Fibroblast of skin of left biceps (primary cell): ENCODE results near the gene ANKRD34B.
"Not testable (repeated sequence)": the region's sequence is repeated elsewhere in the genome, so short reads cannot be mapped to it uniquely, and the experiment has no call there.

ENCODE experiments used
- DNase-seq, 2 experiments: peaks; one replicate each; pipeline ENCODE4 v3.0.0-alpha.2; 2013; ENCODE audit warnings: low read depth in 2 of 2

ANKRD34B gene

GRCh38 chr5:80569961-80570786, at the start of gene ANKRD34B:
Gene ANKRD34B, minus strand, starts transcription at chr5:80570280. Its CDS starts 10,261 bp downstream, at chr5:80560019.
- no peak for DNase-seq

GRCh38 chr5:80619086-80619485, 49.0 kb upstream of the ANKRD34B start:
- no peak for DNase-seq

DNA sequence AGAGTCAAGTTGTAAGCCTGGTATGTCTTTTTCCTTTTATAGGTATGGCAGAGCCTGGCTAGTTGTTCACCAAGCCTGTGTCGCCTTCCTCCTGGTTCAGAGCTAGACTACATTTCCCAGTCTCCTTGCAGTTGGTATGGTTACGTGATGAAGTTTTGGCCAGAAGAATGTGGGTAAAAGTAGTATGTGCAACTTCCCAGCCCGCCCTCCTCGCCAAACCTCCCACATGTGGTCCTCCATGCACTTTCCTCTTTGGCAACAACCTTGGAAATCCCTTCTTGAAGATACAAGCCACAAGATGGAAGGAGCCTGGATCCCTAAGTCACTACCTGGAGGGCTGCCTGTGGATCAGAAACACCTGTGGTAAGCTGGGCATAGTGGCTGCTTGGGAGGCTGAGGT, 48.4 kb upstream of the ANKRD34B start:
- no peak for DNase-seq

DNA sequence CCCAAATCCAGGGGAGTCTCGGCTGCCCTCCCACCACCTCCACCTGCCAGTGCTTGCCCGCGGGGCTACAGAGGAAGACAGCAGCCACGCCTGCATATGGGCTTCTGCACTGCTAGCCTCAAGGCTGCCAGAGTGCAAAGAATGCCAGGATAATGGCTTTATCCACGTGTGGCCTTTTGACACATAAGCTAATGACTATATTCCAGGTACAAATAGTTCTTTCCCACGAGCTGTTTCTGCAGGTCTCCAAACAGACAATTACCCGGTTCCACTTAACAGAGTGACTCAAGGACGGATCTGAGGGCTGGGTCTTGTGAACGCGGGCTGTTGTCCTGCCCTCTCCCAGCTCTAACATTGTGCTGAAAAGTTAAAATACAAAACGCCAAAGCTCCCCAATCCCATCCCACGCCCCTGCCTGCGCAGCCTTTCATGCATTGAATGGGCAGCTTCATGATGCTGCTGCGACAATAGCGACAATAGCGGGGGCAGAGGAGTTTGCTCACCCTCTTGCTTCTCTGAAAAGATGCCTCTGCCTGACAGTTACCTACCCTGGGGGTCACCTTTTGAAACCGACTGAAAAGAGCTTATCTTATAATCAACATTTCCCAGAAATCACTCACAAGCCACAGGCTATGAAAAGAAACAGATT, 45.3 kb upstream of the ANKRD34B start:
- no peak for DNase-seq

- DNase-seq: no peak
Measured at GRCh38 chr5:80609692-80610091, 39.6 kb upstream of the ANKRD34B start.

DNA sequence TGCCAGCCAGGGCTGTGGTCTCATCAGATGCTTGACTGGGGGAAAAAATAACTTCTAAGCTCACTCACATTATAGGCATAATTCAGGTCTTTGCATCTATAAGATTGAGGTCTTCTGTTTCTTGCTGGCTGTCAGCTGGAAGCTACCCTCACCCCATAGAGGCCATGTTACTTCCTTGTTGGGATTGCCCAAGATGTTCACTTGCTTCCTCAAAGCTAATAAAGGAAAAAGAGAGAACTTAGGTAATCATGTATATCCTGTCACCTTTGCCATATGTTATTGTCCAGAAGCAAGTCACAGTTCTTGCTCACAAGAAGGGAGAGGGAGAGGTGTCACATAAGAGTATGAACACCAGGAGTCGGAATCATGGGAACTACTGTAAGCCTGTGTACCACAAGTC, 38.7 kb upstream of the ANKRD34B start:
- no peak for DNase-seq

DNA sequence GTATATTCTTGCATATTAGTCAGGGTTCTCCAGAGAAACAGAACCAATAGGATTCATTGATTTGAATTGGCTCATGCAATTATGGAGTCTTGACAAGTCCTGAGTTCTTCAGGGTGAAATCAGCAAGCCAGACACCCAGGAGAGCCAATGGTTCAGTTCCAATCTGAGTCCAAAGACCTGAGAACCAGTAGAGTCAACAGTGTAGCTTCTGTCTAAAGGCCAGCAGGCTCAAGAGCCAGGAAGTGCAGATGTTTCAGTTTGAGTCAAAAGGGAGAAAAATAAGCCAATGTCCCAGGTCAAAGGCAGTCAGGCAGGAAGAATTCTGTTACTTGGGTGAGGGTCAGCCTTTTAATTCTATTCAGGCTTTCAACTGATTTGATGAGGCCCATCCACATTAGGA, 37.8 kb upstream of the ANKRD34B start:
- no peak for DNase-seq

- no peak for DNase-seq
Measured at GRCh38 chr5:80607343-80607742, 37.3 kb upstream of the ANKRD34B start.

GRCh38 chr5:80600943-80601693, 31.0 kb upstream of the ANKRD34B start:
- no peak for DNase-seq

DNA sequence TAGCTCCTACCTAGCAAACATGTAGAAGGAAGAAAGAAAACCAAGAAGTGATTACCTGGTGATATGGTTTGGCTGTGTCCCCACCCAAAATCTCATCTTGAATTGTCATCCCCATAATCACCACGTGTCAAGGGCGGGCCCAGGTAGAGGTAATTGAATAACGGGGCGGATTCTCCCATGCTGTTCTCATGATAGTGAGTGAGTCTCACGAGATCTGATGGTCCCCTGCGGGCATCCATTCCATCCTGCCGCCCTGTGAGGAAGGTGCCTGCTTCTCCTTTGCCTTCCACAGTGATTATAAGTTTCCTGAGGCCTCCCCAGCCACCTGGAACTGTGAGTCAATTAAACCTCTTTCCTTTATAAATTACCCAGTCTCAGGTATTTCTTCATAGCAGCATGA, 27.4 kb upstream of the ANKRD34B start:
- DNase-seq: no peak

DNA sequence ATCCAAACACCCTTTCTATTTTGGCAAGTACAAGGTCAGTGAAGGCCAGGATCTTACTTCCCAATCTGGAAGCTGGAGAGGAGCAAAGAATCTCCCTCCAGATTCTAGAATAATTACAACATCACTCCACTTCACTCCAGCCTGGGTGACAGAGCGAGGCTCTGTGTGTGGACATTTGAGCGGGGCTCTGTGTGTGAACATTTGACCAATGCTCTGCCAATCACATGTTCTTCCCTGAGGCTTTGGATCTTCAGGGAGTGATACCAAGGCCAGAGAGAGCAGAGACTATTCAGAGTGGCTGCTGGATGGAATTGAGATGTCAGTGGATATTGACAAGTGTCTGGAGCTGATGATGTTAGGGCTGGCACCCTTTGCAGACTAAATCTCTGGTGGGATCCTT, 24.7 kb upstream of the ANKRD34B start:
- no peak for DNase-seq

GRCh38 chr5:80592761-80593160, 22.7 kb upstream of the ANKRD34B start:
- no peak for DNase-seq

- DNase-seq: no peak
Measured at GRCh38 chr5:80592105-80592504, 22.0 kb upstream of the ANKRD34B start.

DNA sequence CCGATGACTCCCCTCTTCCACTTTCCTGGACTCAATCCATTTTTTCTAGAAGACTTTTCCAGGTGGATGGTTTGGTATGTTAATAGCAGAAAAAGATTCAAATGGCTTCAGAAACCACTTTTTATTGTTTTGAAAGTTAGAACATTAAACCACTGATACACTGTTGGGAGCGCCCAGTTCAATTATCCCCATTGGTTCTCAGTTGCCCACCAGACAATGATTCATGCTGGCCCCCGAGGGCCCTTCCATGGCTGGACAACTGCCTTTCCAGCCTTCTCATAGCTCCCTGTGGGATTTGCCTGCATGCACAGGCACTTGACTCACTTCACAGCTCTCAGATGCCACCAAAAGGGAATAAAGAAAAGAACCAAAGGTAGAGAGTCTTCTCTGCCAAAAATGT, 21.3 kb upstream of the ANKRD34B start:
- DNase-seq: no peak

DNA sequence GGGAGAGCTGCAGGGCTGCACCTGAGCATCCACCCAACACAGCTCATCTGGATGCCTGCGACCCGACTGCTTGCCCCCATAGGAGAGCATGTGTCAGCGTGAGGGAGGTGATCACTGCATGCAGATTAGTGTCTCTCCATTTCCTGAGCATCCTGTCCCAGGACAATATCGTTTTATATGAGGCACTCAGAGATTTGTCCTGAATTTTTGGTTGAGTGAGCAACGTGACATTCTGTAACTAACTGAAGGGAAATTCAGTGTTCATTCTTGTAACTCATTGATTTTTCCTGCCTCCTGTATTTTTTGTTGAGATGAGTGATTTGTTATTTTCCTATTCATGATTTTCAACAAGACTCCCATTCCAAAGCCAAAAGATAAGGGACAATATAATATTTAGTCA, 20.7 kb upstream of the ANKRD34B start:
- no peak for DNase-seq

GRCh38 chr5:80588858-80589540, 18.9 kb upstream of the ANKRD34B start:
- DNase-seq: no peak

DNA sequence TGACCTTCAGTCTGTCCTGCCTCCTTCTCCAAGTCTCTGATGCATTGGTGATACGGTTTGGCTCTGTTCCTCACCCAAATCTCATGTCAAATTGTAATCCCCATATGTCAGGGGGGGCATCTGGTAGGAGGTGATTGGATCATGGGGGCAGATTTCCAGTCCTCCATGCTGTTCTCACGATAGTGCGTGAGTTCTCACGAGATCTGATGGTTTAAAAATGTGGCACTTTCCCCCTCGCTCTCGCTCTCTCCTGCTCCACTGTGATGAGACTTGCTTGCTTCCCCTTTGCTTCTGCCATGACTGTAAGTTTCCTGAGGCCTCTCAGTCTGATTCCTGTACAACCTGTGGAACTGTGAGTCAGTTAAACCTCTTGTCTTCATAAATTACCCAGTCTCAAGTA, 14.7 kb upstream of the ANKRD34B start:
- no peak for DNase-seq

GRCh38 chr5:80580291-80580690, 10.2 kb upstream of the ANKRD34B start:
- not testable (repeated sequence) for DNase-seq

DNA sequence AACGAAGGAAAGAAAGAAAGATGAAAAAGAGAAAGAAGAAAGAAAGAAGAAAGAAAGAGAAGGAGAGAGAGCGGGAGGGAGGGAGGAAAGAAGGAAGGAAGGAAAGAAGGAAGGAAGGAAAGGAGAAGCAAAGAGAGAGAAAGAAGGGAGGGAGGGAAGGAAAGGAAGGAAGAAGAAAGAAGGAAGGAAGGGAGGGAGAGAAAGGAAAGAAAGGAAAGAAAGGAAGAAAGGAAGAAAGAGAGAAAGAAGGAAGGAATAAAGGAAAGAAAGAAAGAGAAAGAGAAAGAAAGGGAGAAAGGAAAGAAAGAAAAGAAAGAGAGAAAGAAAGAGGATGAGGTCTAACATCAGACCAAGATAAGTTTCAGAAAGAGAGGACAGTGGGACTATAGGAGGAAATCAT, 9.0 kb upstream of the ANKRD34B start:
- DNase-seq: no peak

- no peak for DNase-seq
Measured at GRCh38 chr5:80577707-80578106, 7.6 kb upstream of the ANKRD34B start.

GRCh38 chr5:80576383-80576782, 6.3 kb upstream of the ANKRD34B start:
- no peak for DNase-seq

- no peak for DNase-seq
Measured at GRCh38 chr5:80573062-80573461, 3.0 kb upstream of the ANKRD34B start.
